NB4 (cell line): ENCODE results near the gene KLK14.

Source experiments
- DNase-seq: peaks from one replicate; pipeline ENCODE4 v3.0.0; 2010; ENCODE audit warnings: low read depth
- H3K4me3 ChIP-seq: one replicate; pipeline ENCODE4 v1.5.1; 2011; ENCODE audit warnings: mild to moderate bottlenecking, low read depth, low read length, moderate library complexity
- MYC ChIP-seq: IDR thresholded peaks from 2 replicates; pipeline ENCODE4 v1.6.1; 2011; ENCODE audit warnings: low read depth, low read length
- POLR2A ChIP-seq: IDR thresholded peaks from 2 replicates; pipeline ENCODE4 v1.6.1; 2011; ENCODE audit warnings: mild to moderate bottlenecking; ENCODE audit not compliant: insufficient read length; ENCODE audit errors: extremely low read depth
- TF ChIP-seq, protein P1 (sequence below): IDR thresholded peaks from 2 replicates; pipeline ENCODE4 v1.6.1; 2011; ENCODE audit warnings: low read depth, low read length
- TF ChIP-seq, protein P2 (sequence below): IDR thresholded peaks from one replicate; pipeline ENCODE4 v1.5.1; 2012; ENCODE audit warnings: low read depth, low read length

The KLK14 gene

DNA sequence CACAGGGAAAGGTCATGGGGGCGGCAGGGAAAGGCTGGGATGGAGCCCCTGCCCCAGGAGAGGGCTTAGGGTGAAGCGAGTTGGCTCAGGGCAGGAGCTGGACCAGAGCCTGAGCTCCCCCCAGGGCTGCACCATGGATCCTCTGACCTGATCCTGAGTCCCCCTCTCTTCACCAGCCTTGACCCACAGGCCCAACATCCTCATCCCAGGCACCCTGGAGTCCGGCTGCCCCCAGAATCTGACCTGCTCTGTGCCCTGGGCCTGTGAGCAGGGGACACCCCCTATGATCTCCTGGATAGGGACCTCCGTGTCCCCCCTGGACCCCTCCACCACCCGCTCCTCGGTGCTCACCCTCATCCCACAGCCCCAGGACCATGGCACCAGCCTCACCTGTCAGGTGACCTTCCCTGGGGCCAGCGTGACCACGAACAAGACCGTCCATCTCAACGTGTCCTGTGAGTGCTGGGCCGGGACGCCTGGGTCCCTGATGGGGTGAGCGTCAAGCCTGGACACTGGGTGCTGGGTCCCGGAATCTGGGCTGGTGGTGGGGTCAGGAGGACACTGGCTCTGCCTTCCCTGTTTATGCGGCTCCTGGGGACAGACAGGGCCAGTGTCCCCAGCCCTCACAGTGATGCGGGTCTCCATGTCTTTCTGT is 42.9 kb upstream of the KLK14 start:
- DNase-seq: no peak
- no peak for TF ChIP-seq POLR2A
- TF ChIP-seq, protein P1, sequence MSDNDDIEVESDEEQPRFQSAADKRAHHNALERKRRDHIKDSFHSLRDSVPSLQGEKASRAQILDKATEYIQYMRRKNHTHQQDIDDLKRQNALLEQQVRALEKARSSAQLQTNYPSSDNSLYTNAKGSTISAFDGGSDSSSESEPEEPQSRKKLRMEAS: no peak
- TF ChIP-seq, protein P2, sequence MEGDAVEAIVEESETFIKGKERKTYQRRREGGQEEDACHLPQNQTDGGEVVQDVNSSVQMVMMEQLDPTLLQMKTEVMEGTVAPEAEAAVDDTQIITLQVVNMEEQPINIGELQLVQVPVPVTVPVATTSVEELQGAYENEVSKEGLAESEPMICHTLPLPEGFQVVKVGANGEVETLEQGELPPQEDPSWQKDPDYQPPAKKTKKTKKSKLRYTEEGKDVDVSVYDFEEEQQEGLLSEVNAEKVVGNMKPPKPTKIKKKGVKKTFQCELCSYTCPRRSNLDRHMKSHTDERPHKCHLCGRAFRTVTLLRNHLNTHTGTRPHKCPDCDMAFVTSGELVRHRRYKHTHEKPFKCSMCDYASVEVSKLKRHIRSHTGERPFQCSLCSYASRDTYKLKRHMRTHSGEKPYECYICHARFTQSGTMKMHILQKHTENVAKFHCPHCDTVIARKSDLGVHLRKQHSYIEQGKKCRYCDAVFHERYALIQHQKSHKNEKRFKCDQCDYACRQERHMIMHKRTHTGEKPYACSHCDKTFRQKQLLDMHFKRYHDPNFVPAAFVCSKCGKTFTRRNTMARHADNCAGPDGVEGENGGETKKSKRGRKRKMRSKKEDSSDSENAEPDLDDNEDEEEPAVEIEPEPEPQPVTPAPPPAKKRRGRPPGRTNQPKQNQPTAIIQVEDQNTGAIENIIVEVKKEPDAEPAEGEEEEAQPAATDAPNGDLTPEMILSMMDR: no peak
- no peak for TF ChIP-seq MYC

DNA sequence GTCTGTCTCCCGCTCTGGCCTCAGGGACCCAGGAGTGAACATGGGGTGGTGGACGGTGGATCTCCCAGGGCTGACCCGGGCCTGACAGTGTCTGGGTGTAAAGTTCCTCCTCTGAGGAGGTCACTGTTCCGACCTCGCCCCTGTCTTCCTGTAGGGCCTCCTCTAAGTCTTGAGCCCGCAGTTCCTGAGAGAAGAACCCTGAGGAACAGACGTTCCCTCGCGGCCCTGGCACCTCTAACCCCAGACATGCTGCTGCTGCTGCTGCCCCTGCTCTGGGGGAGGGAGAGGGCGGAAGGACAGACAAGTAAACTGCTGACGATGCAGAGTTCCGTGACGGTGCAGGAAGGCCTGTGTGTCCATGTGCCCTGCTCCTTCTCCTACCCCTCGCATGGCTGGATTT is 42.0 kb upstream of the KLK14 start, which contains the start of gene SIGLEC9:
Gene SIGLEC9 (plus strand): TSS at position 178 of the 400 bp plus-strand sequence. CDS start 69 bp downstream, at position 247.
- H3K4me3 ChIP-seq: no peak within 1 kb of the TSS
- TF ChIP-seq, protein P2: no peak
- TF ChIP-seq, protein P1: no peak
- TF ChIP-seq POLR2A (no peak), MYC (no peak)
- no peak for DNase-seq

More for the DNA sequence above, 42.9 kb upstream of the KLK14 start:
- H3K4me3 ChIP-seq: no peak overlapping the region

GRCh38 chr19:51124216-51124615 is 41.5 kb upstream of the KLK14 start:
- DNase-seq: no peak
- TF ChIP-seq, protein P1: no peak
- TF ChIP-seq, protein P2: no peak
- TF ChIP-seq POLR2A: no peak
- TF ChIP-seq MYC: no peak
- no peak overlapping the region for H3K4me3 ChIP-seq

- H3K4me3 ChIP-seq: no peak overlapping the region
- TF ChIP-seq POLR2A: no peak
- TF ChIP-seq, protein P1: no peak
- no peak for TF ChIP-seq MYC
- TF ChIP-seq, protein P2: no peak
- peak; percentile 40 for DNase-seq
These were observed 41.1 kb upstream of the KLK14 start for GRCh38 chr19:51123802-51124201.

- TF ChIP-seq MYC (peak; percentile 25; the same call in 1 of the 2 replicates), POLR2A (no peak)
- TF ChIP-seq, protein P1: peak; percentile 49; the same call in 1 of the 2 replicates
- no peak overlapping the region for H3K4me3 ChIP-seq
- peak; percentile 85 for DNase-seq
These were observed 40.7 kb upstream of the KLK14 start for GRCh38 chr19:51123381-51123800.
